Adrenal gland (tissue), 5 donors: ENCODE results near the gene MTF1.

ENCODE experiments used
- POLR2A ChIP-seq, 2 donors: fragments of 450-650 bp; IDR thresholded peaks; one replicate each; pipeline ENCODE4 v1.6.1; 2017; ENCODE audit warnings: antibody characterized with exemption in 2 of 2, mild to moderate bottlenecking in 2 of 2, moderate library complexity in 1 of 2
- TF ChIP-seq, protein P1 (sequence below), 6 experiments: fragments of 450-650 bp in 4 of 6; fragments of 200-600 bp in 2 of 6; sonication (generic) in 1 of 6; IDR thresholded peaks; 1 replicate in 5 of 6; 2 replicates in 1 of 6; pipeline versions ENCODE4 v1.5.1 to v1.8.0; 2016 to 2021; ENCODE audit warnings: antibody characterized with exemption in 6 of 6, mild to moderate bottlenecking in 2 of 6, moderate library complexity in 1 of 6
- donor health status: DM: no; HTN: no; CAD: no.

DNA sequence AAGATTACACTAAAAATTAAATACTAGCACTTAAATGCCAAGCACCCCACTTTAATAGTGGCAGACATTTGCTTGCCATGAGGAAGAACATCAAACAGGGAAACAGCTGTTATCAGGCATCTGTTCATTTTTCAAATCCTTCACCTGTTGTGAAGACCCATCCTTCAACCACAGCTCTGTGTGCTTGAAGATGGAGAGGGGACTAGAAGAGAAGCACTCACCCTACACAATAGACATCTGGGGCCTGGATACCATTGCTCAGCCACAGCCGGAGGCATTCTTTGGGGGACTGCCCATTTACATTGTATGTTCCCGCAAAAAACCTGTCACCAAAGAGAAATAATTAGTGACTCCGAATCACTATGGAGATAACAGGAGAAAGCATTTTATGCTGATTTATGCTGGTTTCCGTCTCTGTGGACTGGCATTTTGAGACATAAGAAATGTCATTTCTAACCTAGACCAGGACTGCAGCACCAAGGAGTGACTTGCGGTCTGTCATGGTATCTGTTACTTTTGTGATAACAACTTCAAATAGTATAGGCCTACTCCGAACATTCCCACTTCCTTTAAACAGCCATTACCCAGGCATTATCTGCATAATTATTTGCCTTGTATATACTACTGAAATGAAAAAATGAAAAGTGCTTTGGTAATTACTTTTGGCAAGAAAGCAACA lies 28.8 kb upstream of the MTF1 start:
- TF ChIP-seq, protein P1, sequence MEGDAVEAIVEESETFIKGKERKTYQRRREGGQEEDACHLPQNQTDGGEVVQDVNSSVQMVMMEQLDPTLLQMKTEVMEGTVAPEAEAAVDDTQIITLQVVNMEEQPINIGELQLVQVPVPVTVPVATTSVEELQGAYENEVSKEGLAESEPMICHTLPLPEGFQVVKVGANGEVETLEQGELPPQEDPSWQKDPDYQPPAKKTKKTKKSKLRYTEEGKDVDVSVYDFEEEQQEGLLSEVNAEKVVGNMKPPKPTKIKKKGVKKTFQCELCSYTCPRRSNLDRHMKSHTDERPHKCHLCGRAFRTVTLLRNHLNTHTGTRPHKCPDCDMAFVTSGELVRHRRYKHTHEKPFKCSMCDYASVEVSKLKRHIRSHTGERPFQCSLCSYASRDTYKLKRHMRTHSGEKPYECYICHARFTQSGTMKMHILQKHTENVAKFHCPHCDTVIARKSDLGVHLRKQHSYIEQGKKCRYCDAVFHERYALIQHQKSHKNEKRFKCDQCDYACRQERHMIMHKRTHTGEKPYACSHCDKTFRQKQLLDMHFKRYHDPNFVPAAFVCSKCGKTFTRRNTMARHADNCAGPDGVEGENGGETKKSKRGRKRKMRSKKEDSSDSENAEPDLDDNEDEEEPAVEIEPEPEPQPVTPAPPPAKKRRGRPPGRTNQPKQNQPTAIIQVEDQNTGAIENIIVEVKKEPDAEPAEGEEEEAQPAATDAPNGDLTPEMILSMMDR (IDR thresholded peaks at IDR 0.05): no peak
- no peak for TF ChIP-seq POLR2A (IDR thresholded peaks at IDR 0.05)
